A549 (cell line): ENCODE measurements around the gene C1QTNF2. TPM values are rescaled to one million over a fixed set of nuclear protein-coding genes. Genes with fewer than 3 reads are reported as not detected.

Experiments
- ATAC-seq, 2 experiments: fragments of 200-7000 bp in 1 of 2; fragments of >200 bp in 1 of 2; cut with Nextera tagmentation in 1 of 2; cut with Tn5 transposase in 1 of 2; 3 replicates each; pipeline versions ENCODE4 v1.8.0 to v1.9.1; 2018 to 2020; ENCODE audit warnings: mild to moderate bottlenecking in 1 of 2, moderate library complexity in 1 of 2
- CTCF ChIA-PET: fragments of 300-600 bp; sonication (Branson Sonifier 250); formaldehyde crosslinking; extraction: SDS; loops from one replicate; lab custom pipeline; 2021; ENCODE audit warnings: antibody characterized with exemption, inconsistent platforms; lab: Yijun Ruan, JAX
- POLR2A ChIA-PET: fragments of 350-600 bp; formaldehyde crosslinking; extraction: SDS; loops from one replicate; lab custom pipeline; 2021; ENCODE audit warnings: antibody characterized with exemption, inconsistent platforms; lab: Yijun Ruan, JAX
- DNase-seq, 2 experiments: peaks; one replicate each; pipeline versions ENCODE4 v3.0.0 to v3.0.0-alpha.2; 2011 to 2016; ENCODE audit warnings: low read depth in 1 of 2, low spot score in 1 of 2
- FAIRE-seq: peaks from 2 replicates; lab custom pipeline; 2011; peaks lifted over from hg19 to GRCh38; lab: Jason Lieb, UNC
- H3K27ac ChIP-seq, 2 experiments: fragments of >200 bp; sonication (Bioruptor Twin); formaldehyde crosslinking; 3 replicates each; pipeline ENCODE4 v1.5.1; 2016 to 2017
- H3K4me1 ChIP-seq: fragments of >200 bp; sonication (Bioruptor Twin); formaldehyde crosslinking; 3 replicates; pipeline ENCODE4 v1.6.1; 2016
- H3K4me2 ChIP-seq: fragments of >200 bp; sonication (Bioruptor Twin); formaldehyde crosslinking; 3 replicates; pipeline ENCODE4 v1.6.1; 2016
- H3K4me3 ChIP-seq: fragments of >200 bp; sonication (Bioruptor Twin); formaldehyde crosslinking; 3 replicates; pipeline ENCODE4 v1.5.1; 2016
- H3K9me3 ChIP-seq: fragments of >200 bp; sonication (Bioruptor Twin); formaldehyde crosslinking; 3 replicates; pipeline ENCODE4 v1.6.1; 2016
- BHLHE40 ChIP-seq: IDR thresholded peaks from 2 replicates; pipeline ENCODE4 v1.6.1; 2012; ENCODE audit warnings: low read depth, low read length, inconsistent platforms
- CBX8 ChIP-seq: fragments of 200-600 bp; sonication (generic); IDR thresholded peaks from 2 replicates; pipeline ENCODE4 v1.6.1; 2016
- CEBPB ChIP-seq, 2 experiments: fragments of >200 bp in 1 of 2; sonication (Bioruptor Twin) in 1 of 2; formaldehyde crosslinking in 1 of 2; IDR thresholded peaks; 2 replicates each; pipeline ENCODE4 v1.6.1; 2012 to 2016
- CHD2 ChIP-seq: fragments of 150-350 bp; IDR thresholded peaks from 2 replicates; pipeline ENCODE4 v1.6.1; 2014; ENCODE audit warnings: low read length; ENCODE audit not compliant: partially characterized antibody
- CHD4 ChIP-seq: fragments of 200-600 bp; sonication (generic); IDR thresholded peaks from 2 replicates; pipeline ENCODE4 v1.6.1; 2016; ENCODE audit warnings: antibody characterized with exemption, mild to moderate bottlenecking, borderline replicate concordance
- EHF ChIP-seq: fragments of 250-450 bp; sonication (Bioruptor Pico); IDR thresholded peaks from 2 replicates; pipeline ENCODE4 v1.5.0; 2020; ENCODE audit warnings: mild to moderate bottlenecking
- FOSB ChIP-seq: fragments of 250-450 bp; sonication (Bioruptor Pico); IDR thresholded peaks from 2 replicates; pipeline ENCODE4 v1.5.0; 2020; ENCODE audit warnings: mild to moderate bottlenecking, moderate library complexity
- FOSL2 ChIP-seq, 2 experiments: fragments of 450-650 bp in 1 of 2; fragments of >200 bp in 1 of 2; sonication (Bioruptor Twin) in 1 of 2; formaldehyde crosslinking; IDR thresholded peaks; 2 replicates each; pipeline versions ENCODE4 v1.5.0 to v1.6.1; 2016 to 2020; ENCODE audit warnings: mild to moderate bottlenecking in 1 of 2, moderate library complexity in 1 of 2
- GATA3 ChIP-seq: IDR thresholded peaks from 2 replicates; pipeline ENCODE4 v1.6.1; 2012; ENCODE audit warnings: borderline replicate concordance
- KDM1A ChIP-seq: fragments of 200-600 bp; sonication (generic); IDR thresholded peaks from 2 replicates; pipeline ENCODE4 v1.6.1; 2016; ENCODE audit warnings: low read depth, mild to moderate bottlenecking
- KDM5A ChIP-seq: fragments of 200-600 bp; sonication (generic); IDR thresholded peaks from 2 replicates; pipeline ENCODE4 v1.6.1; 2016; ENCODE audit warnings: antibody characterized with exemption, mild to moderate bottlenecking
- MAX ChIP-seq: IDR thresholded peaks from 2 replicates; pipeline ENCODE4 v1.6.1; 2012
- MAZ ChIP-seq: fragments of 150-350 bp; IDR thresholded peaks from 2 replicates; pipeline ENCODE4 v1.6.1; 2014; ENCODE audit warnings: antibody characterized with exemption, low read depth, low read length, borderline replicate concordance
- MYC ChIP-seq: IDR thresholded peaks from 2 replicates; pipeline ENCODE4 v1.6.1; 2012; ENCODE audit warnings: mild to moderate bottlenecking, inconsistent platforms, low read length, improper control_type of control experiment, borderline replicate concordance
- NR3C1 ChIP-seq: fragments of >200 bp; sonication (Bioruptor Twin); formaldehyde crosslinking; IDR thresholded peaks from 3 replicates; pipeline ENCODE4 v1.6.1; 2017
- POLR2A ChIP-seq: IDR thresholded peaks from 2 replicates; pipeline ENCODE4 v1.6.1; 2012; ENCODE audit warnings: mild to moderate bottlenecking, low read length
- POLR2AphosphoS2 ChIP-seq: conservative IDR thresholded peaks from 2 replicates; pipeline ENCODE4 v1.6.1; 2012; ENCODE audit warnings: low read length, improper control_type of control experiment, inconsistent platforms
- RAD21 ChIP-seq, 2 experiments: fragments of >200 bp in 1 of 2; sonication (Bioruptor Twin) in 1 of 2; formaldehyde crosslinking in 1 of 2; IDR thresholded peaks in 1 of 2; conservative IDR thresholded peaks in 1 of 2; 2 replicates in 1 of 2; 3 replicates in 1 of 2; pipeline ENCODE4 v1.6.1; 2012 to 2018; ENCODE audit warnings: inconsistent platforms in 1 of 2
- RARB ChIP-seq: fragments of 250-450 bp; sonication (Bioruptor Pico); IDR thresholded peaks from 2 replicates; pipeline ENCODE4 v1.8.0; 2021; ENCODE audit warnings: mild to moderate bottlenecking, moderate library complexity
- RCOR1 ChIP-seq: fragments of 150-350 bp; IDR thresholded peaks from 2 replicates; pipeline ENCODE4 v1.6.1; 2014; ENCODE audit warnings: antibody characterized with exemption, low read length, low read depth
- SMC3 ChIP-seq: fragments of >200 bp; sonication (Bioruptor Twin); formaldehyde crosslinking; IDR thresholded peaks from 3 replicates; pipeline ENCODE4 v1.6.1; 2018; ENCODE audit warnings: inconsistent platforms
- ZFP36 ChIP-seq: fragments of 450-650 bp; IDR thresholded peaks from 2 replicates; pipeline ENCODE4 v1.6.1; 2014; ENCODE audit warnings: borderline replicate concordance; ENCODE audit not compliant: partially characterized antibody
- WGBS: methylation state at CpG from one replicate; pipeline ENCODE4 v1.1.6; 2017; ENCODE audit errors: missing lambda C conversion rate; 5-methylcytosine and 5-hydroxymethylcytosine counted together
- polyA plus RNA-seq, 4 experiments: library from polyadenylated mRNA; depleted of rRNA in 3 of 4; stranded (reverse); fragments of >200 nt; fragmentation: RNase III in 1 of 4; extraction: RNeasy Plus Mini Kit Qiagen cat#74134 plus additional on column Dnase treatment in 1 of 4; gene quantifications; 2 replicates in 3 of 4; 3 replicates in 1 of 4; pipeline ENCODE4 v1.2.3, GENCODE V29; 2011 to 2017
- TF ChIP-seq, protein P1 (sequence below): IDR thresholded peaks from 2 replicates; pipeline ENCODE4 v1.6.1; 2012
- TF ChIP-seq, protein P2 (sequence below): fragments of >200 bp; sonication (Bioruptor Twin); formaldehyde crosslinking; IDR thresholded peaks from 3 replicates; pipeline ENCODE4 v1.5.1; 2016
- TF ChIP-seq, protein P3 (sequence below): IDR thresholded peaks from 2 replicates; pipeline ENCODE4 v1.6.1; 2012; ENCODE audit warnings: low read depth, borderline replicate concordance

The C1QTNF2 gene
- polyA plus RNA-seq, 2 of the 4 experiments (the other 2 are of a cell fraction), result 0.04 to 0.06 TPM

DNA sequence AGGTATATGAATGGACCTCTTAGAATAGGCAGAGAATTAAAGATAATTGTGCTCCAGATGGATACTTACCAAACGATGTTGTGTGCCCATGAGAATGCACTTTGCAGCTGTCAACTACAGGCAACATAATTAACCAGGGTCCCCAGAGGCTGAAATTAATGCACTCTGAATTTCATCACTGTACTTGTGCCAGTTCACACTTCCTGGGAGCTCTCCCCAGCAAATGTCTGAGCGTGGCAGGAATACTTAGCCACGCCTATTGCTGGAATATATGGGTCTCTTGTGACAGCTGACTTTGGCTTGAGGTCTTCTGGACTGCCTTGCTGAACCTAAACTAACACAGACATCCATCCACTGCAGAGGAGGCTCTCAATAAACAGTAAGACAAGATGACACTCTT lies 11.9 kb upstream of the C1QTNF2 start:
- TF ChIP-seq MYC, result no peak
- TF ChIP-seq RAD21 (conservative IDR thresholded peaks at IDR 0.05 in 1 of 2, IDR thresholded peaks at IDR 0.05 in 1 of 2), result no peak
- no peak for TF ChIP-seq KDM5A
- TF ChIP-seq BHLHE40, result no peak
- no peak for TF ChIP-seq CHD4
- TF ChIP-seq CHD2, result no peak
- TF ChIP-seq RCOR1, result no peak
- TF ChIP-seq FOSB (CRISPR knock-in tag), result no peak
- TF ChIP-seq NR3C1, result no peak
- TF ChIP-seq KDM1A, result no peak
- no peak for TF ChIP-seq RARB (CRISPR knock-in tag)
- no peak for TF ChIP-seq MAZ
- TF ChIP-seq CEBPB (IDR thresholded peaks at IDR 0.05), result no peak
- TF ChIP-seq, protein P1, sequence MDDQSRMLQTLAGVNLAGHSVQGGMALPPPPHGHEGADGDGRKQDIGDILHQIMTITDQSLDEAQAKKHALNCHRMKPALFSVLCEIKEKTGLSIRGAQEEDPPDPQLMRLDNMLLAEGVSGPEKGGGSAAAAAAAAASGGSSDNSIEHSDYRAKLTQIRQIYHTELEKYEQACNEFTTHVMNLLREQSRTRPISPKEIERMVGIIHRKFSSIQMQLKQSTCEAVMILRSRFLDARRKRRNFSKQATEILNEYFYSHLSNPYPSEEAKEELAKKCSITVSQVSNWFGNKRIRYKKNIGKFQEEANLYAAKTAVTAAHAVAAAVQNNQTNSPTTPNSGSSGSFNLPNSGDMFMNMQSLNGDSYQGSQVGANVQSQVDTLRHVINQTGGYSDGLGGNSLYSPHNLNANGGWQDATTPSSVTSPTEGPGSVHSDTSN, result no peak
- no peak for TF ChIP-seq POLR2AphosphoS2
- TF ChIP-seq MAX, result no peak
- no peak for TF ChIP-seq FOSL2 (IDR thresholded peaks at IDR 0.05)
- TF ChIP-seq FOSL2 (CRISPR knock-in tag; IDR thresholded peaks at IDR 0.05), result no peak
- TF ChIP-seq POLR2A, result no peak
- WGBS, result 0% methylated on average over 3 of the region's 3 CpGs
- FAIRE-seq (no peak), DNase-seq (no peak), ATAC-seq (no peak)
- Histone ChIP-seq H3K4me3 (no peak overlapping the region), H3K27ac (no peak overlapping the region), H3K4me2 (no peak overlapping the region), H3K4me1 (no peaks in the 10 kb centered on the region), H3K9me3 (peaks cover 8% of the 10 kb centered on the region; the same call in 1 of the 3 replicates)
- CTCF ChIA-PET, result interaction anchor here (1.0 to 5.0 kb wide), 2 partner anchors 8 to 12 kb away, joined by 3 to 31 read pairs; no protein-coding TSS in a partner anchor
- POLR2A ChIA-PET, result no interaction called here

DNA sequence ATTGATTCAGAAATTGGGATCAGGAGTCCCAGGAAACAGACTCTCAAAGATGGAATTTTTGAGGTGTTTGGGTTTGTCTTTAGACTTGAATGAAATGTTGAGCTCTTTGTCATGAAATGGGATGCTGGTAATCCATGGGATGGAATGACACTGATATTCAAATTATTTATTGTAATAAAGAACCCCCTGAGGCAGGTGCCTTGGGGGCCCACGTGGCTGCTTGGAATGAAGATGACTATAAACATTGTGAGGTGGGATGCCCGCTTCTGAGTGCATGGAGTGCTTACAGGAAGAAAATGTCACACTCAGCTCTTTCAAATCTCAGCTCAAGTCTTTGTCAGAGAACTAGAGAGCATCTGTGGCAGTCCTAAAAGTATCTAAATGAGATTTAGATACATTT lies 9.6 kb upstream of the C1QTNF2 start:
- FAIRE-seq, result no peak
- WGBS, result 31% methylated on average over 2 of the region's 2 CpGs
- no peaks in the 10 kb centered on the region for H3K4me1 ChIP-seq
- ChIA-PET POLR2A (interaction anchor here (0.6 kb wide), 1 partner anchor 864 kb away, joined by 5 read pairs; no protein-coding TSS in a partner anchor), CTCF (interaction anchor here (1.2 to 5.7 kb wide), 8 partner anchors 8 to 138 kb away, joined by 3 to 31 read pairs (median 4); partner anchors contain the start of genes C1QTNF2 and FAM200C)
- no peak for ATAC-seq
- no peak for TF ChIP-seq FOSL2 (IDR thresholded peaks at IDR 0.05)
- TF ChIP-seq FOSL2 (CRISPR knock-in tag; IDR thresholded peaks at IDR 0.05), result no peak
- no peak for TF ChIP-seq ZFP36
- TF ChIP-seq, protein P2, sequence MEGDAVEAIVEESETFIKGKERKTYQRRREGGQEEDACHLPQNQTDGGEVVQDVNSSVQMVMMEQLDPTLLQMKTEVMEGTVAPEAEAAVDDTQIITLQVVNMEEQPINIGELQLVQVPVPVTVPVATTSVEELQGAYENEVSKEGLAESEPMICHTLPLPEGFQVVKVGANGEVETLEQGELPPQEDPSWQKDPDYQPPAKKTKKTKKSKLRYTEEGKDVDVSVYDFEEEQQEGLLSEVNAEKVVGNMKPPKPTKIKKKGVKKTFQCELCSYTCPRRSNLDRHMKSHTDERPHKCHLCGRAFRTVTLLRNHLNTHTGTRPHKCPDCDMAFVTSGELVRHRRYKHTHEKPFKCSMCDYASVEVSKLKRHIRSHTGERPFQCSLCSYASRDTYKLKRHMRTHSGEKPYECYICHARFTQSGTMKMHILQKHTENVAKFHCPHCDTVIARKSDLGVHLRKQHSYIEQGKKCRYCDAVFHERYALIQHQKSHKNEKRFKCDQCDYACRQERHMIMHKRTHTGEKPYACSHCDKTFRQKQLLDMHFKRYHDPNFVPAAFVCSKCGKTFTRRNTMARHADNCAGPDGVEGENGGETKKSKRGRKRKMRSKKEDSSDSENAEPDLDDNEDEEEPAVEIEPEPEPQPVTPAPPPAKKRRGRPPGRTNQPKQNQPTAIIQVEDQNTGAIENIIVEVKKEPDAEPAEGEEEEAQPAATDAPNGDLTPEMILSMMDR, result no peak
- no peak for TF ChIP-seq GATA3
- TF ChIP-seq POLR2AphosphoS2, result no peak
- no peak for TF ChIP-seq EHF (CRISPR knock-in tag)
- TF ChIP-seq FOSB (CRISPR knock-in tag), result no peak
- no peak for TF ChIP-seq SMC3
- TF ChIP-seq CBX8, result no peak
- TF ChIP-seq, protein P1, result no peak
- TF ChIP-seq, protein P3, sequence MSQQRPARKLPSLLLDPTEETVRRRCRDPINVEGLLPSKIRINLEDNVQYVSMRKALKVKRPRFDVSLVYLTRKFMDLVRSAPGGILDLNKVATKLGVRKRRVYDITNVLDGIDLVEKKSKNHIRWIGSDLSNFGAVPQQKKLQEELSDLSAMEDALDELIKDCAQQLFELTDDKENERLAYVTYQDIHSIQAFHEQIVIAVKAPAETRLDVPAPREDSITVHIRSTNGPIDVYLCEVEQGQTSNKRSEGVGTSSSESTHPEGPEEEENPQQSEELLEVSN, result no peak
- TF ChIP-seq KDM1A, result no peak
- no peaks in the 10 kb centered on the region for H3K9me3 ChIP-seq
- no peak overlapping the region for H3K4me2 ChIP-seq
- no peak overlapping the region for H3K4me3 ChIP-seq
- no peak overlapping the region for H3K27ac ChIP-seq
- no peak for DNase-seq
